Esophagus muscularis mucosa (tissue), 4 donors: ENCODE data around the gene NAV2. TPM values are rescaled to one million over a fixed set of nuclear protein-coding genes. Genes with fewer than 3 reads are reported as not detected.

Experiments used
- DNase-seq: peaks from one replicate; pipeline ENCODE4 v3.0.0-alpha.2; 2017; ENCODE audit errors: extremely low spot score
- H3K27ac ChIP-seq, 4 donors: fragments of 200-600 bp; sonication (generic); replicated peaks in 1 of 4; 1 replicate in 3 of 4; 2 replicates in 1 of 4; pipeline ENCODE4 v1.5.1; 2016 to 2019; ENCODE audit warnings: mild to moderate bottlenecking in 1 of 4
- H3K27me3 ChIP-seq, 4 donors: fragments of 200-600 bp; sonication (generic); one replicate each; pipeline versions ENCODE4 v1.5.1 to v1.6.0; 2016 to 2019
- H3K36me3 ChIP-seq, 4 donors: fragments of 200-600 bp; sonication (generic); one replicate each; pipeline ENCODE4 v1.5.1; 2016 to 2019
- H3K4me1 ChIP-seq, 4 donors: fragments of 200-600 bp; sonication (generic); one replicate each; pipeline ENCODE4 v1.5.1; 2016 to 2019
- H3K4me3 ChIP-seq, 4 donors: fragments of 200-600 bp; sonication (generic); 1 replicate in 2 of 4; 2 replicates in 2 of 4; pipeline ENCODE4 v1.5.1; 2016 to 2019; ENCODE audit warnings: mild to moderate bottlenecking in 4 of 4, moderate library complexity in 1 of 4
- H3K9me3 ChIP-seq, 4 donors: fragments of 200-600 bp; sonication (generic); 1 replicate in 3 of 4; 2 replicates in 1 of 4; pipeline ENCODE4 v1.5.1; 2016 to 2019
- CTCF ChIP-seq, 3 experiments: fragments of 200-600 bp in 2 of 3; fragments of 450-650 bp in 1 of 3; sonication (generic) in 2 of 3; IDR thresholded peaks; one replicate each; pipeline ENCODE4 v1.5.1; 2017 to 2019; ENCODE audit warnings: antibody characterized with exemption in 3 of 3, mild to moderate bottlenecking in 2 of 3, moderate library complexity in 1 of 3
- EP300 ChIP-seq: sonication (generic); formaldehyde crosslinking; IDR thresholded peaks from one replicate; pipeline ENCODE4 v1.6.1; 2017; ENCODE audit warnings: antibody characterized with exemption
- POLR2A ChIP-seq: fragments of 450-650 bp; IDR thresholded peaks from one replicate; pipeline ENCODE4 v1.6.1; 2017; ENCODE audit warnings: antibody characterized with exemption, moderate library complexity, mild to moderate bottlenecking, low read depth
- POLR2AphosphoS5 ChIP-seq, 2 donors: sonication (generic); formaldehyde crosslinking; IDR thresholded peaks; one replicate each; pipeline ENCODE4 v1.6.1; 2017; ENCODE audit warnings: antibody characterized with exemption in 2 of 2
- whole genome bisulfite sequencing: methylation state at CpG from one replicate; pipeline ENCODE4 v1.1.5; 2018; 5-methylcytosine and 5-hydroxymethylcytosine counted together
- intact Hi-C: fragments of 100-400 bp; cut with DNase I; formaldehyde crosslinking; loops from one replicate; pipeline ENCODE4 v1.15.1; 2023
- total RNA-seq, 4 donors: library from RNA; depleted of rRNA; stranded (reverse); fragments of >200 nt; gene quantifications; one replicate each; pipeline versions ENCODE4 v1.1.0 to v1.2.1, GENCODE V29; 2016

The NAV2 gene
- total RNA-seq, 4 donors from 2014 or later, result 21.9 to 57.0 (median 37.5) TPM

GRCh38 chr11:20089367-20089766 lies 376.7 kb downstream of the NAV2 start:
- 63% methylated on average over 3 of the region's 3 CpGs for WGBS
- Histone ChIP-seq H3K27me3 (no peaks in the 10 kb centered on the region), H3K9me3 (no peaks in the 10 kb centered on the region), H3K4me3 (no peak overlapping the region), H3K36me3 (peaks cover 10 to 97% (median 78%) of the 10 kb centered on the region in 4 donors), H3K4me1 (peaks cover 0 to 14% (median 9%) of the 10 kb centered on the region in 4 donors), H3K27ac (no peak overlapping the region)
- no peak for TF ChIP-seq POLR2AphosphoS5 (IDR thresholded peaks at IDR 0.05)
- no peak for TF ChIP-seq POLR2A
- no peak for TF ChIP-seq EP300
- no peak for TF ChIP-seq CTCF (IDR thresholded peaks at IDR 0.05)
- intact Hi-C loops, result no loop called here
- no peak for DNase-seq

- intact Hi-C loops, result no loop called here
- Histone ChIP-seq H3K9me3 (no peaks in the 10 kb centered on the region), H3K36me3 (peaks cover 6 to 97% (median 75%) of the 10 kb centered on the region in 4 donors), H3K4me3 (no peak overlapping the region), H3K27ac (no peak overlapping the region), H3K4me1 (peaks cover 0 to 14% (median 9%) of the 10 kb centered on the region in 4 donors), H3K27me3 (no peaks in the 10 kb centered on the region)
- no peak for DNase-seq
- TF ChIP-seq EP300 (no peak), CTCF (IDR thresholded peaks at IDR 0.05) (no peak), POLR2A (no peak), POLR2AphosphoS5 (IDR thresholded peaks at IDR 0.05) (no peak)
- WGBS, result 53% methylated on average over 5 of the region's 5 CpGs
These were observed 377.4 kb downstream of the NAV2 start for GRCh38 chr11:20089796-20090653.

- WGBS, result 92% methylated on average over 10 of the region's 10 CpGs
- intact Hi-C loops, result no loop called here
These were observed 378.2 kb downstream of the NAV2 start for GRCh38 chr11:20090654-20091374.

GRCh38 chr11:20093775-20094174 lies 381.1 kb downstream of the NAV2 start:
- WGBS, result 83% methylated on average over 5 of the region's 5 CpGs
- H3K9me3 ChIP-seq, result no peaks in the 10 kb centered on the region
- no peaks in the 10 kb centered on the region for H3K27me3 ChIP-seq
- no peak for TF ChIP-seq POLR2AphosphoS5 (IDR thresholded peaks at IDR 0.05)
- no peak for TF ChIP-seq POLR2A
- TF ChIP-seq EP300, result no peak
- TF ChIP-seq CTCF (IDR thresholded peaks at IDR 0.05), result no peak
- peaks cover 12 to 37% (median 22%) of the 10 kb centered on the region in 4 donors for H3K4me1 ChIP-seq
- peaks cover 20 to 90% (median 67%) of the 10 kb centered on the region in 4 donors for H3K36me3 ChIP-seq
- intact Hi-C loops, result no loop called here
- H3K27ac ChIP-seq, result no peak overlapping the region
- H3K4me3 ChIP-seq, result no peak overlapping the region
- no peak for DNase-seq

More at GRCh38 chr11:20090654-20091374, 378.2 kb downstream of the NAV2 start:
- Histone ChIP-seq H3K9me3 (no peaks in the 10 kb centered on the region), H3K27me3 (no peaks in the 10 kb centered on the region), H3K36me3 (peaks cover 10 to 97% (median 73%) of the 10 kb centered on the region in 4 donors), H3K27ac (no peak overlapping the region), H3K4me3 (no peak overlapping the region), H3K4me1 (peaks cover 0 to 14% (median 10%) of the 10 kb centered on the region in 4 donors)
- no peak for DNase-seq
- TF ChIP-seq POLR2A, result no peak
- no peak for TF ChIP-seq CTCF (IDR thresholded peaks at IDR 0.05)
- TF ChIP-seq POLR2AphosphoS5 (IDR thresholded peaks at IDR 0.05), result no peak
